Neural cell (in vitro differentiated cells): ENCODE results near the gene PRDM12. TPM values are rescaled to one million over a fixed set of nuclear protein-coding genes. Genes with fewer than 3 reads are reported as not detected.

Experiments used
- H2AFZ ChIP-seq: fragments of 200-600, 300-800 bp; sonication (generic), shearing (Covaris generic); 2 replicates; pipeline ENCODE4 v1.6.0; 2014; ENCODE audit warnings: low read depth, mild to moderate bottlenecking, antibody characterized with exemption, low read length, moderate library complexity
- H3F3A ChIP-seq: fragments of 200-600 bp; shearing (Covaris generic); 2 replicates; pipeline ENCODE4 v1.6.1; 2016; ENCODE audit warnings: mild to moderate bottlenecking, moderate library complexity, mixed read lengths, antibody characterized with exemption, low read length; ENCODE audit not compliant: insufficient read depth, poor library complexity, severe bottlenecking
- H3K27ac ChIP-seq: fragments of 200-600, 300-800 bp; sonication (generic), shearing (Covaris generic); 2 replicates; pipeline ENCODE4 v1.5.1; 2014; ENCODE audit warnings: mild to moderate bottlenecking, low read length, moderate library complexity
- H3K27me3 ChIP-seq: fragments of 300-800, 200-600 bp; sonication (generic), shearing (Covaris generic); 2 replicates; pipeline ENCODE4 v1.6.0; 2014; ENCODE audit warnings: mild to moderate bottlenecking, low read depth, low read length, moderate library complexity; ENCODE audit not compliant: insufficient read depth
- H3K36me3 ChIP-seq: fragments of 300-800, 200-600 bp; sonication (generic), shearing (Covaris generic); 2 replicates; pipeline ENCODE4 v1.5.1; 2014; ENCODE audit warnings: mild to moderate bottlenecking, antibody characterized with exemption, low read length, moderate library complexity; ENCODE audit not compliant: insufficient read depth
- H3K4me2 ChIP-seq: fragments of 300-800, 200-600 bp; sonication (generic), shearing (Covaris generic); 2 replicates; pipeline ENCODE4 v1.6.0; 2014; ENCODE audit warnings: mild to moderate bottlenecking, low read length
- H3K4me3 ChIP-seq: fragments of 300-800, 200-600 bp; sonication (generic), shearing (Covaris generic); 2 replicates; pipeline ENCODE4 v1.5.1; 2014; ENCODE audit warnings: mild to moderate bottlenecking, low read length, moderate library complexity
- H3K79me2 ChIP-seq: fragments of 200-600 bp; shearing (Covaris generic); replicated peaks from 2 replicates; pipeline ENCODE4 v1.6.0; 2014; ENCODE audit warnings: mild to moderate bottlenecking, low read length, moderate library complexity; ENCODE audit not compliant: insufficient read depth
- H3K9ac ChIP-seq: fragments of 300-800, 200-600 bp; sonication (generic), shearing (Covaris generic); 2 replicates; pipeline ENCODE4 v1.6.1; 2016; ENCODE audit warnings: mild to moderate bottlenecking, low read length, mixed read lengths
- H3K9me2 ChIP-seq: fragments of 200-600 bp; shearing (Covaris generic); 2 replicates; pipeline ENCODE4 v1.6.1; 2016; ENCODE audit warnings: mild to moderate bottlenecking, low read length, mixed read lengths; ENCODE audit not compliant: insufficient read depth
- H3K9me3 ChIP-seq: fragments of 200-600, 300-800 bp; sonication (generic), shearing (Covaris generic); 2 replicates; pipeline ENCODE4 v1.6.1; 2016; ENCODE audit warnings: mild to moderate bottlenecking, mixed run types, low read length, moderate library complexity, mixed read lengths
- H4K20me1 ChIP-seq: fragments of 200-600 bp; shearing (Covaris generic); 2 replicates; pipeline ENCODE4 v1.6.1; 2016; ENCODE audit warnings: mild to moderate bottlenecking, mixed run types; ENCODE audit not compliant: insufficient read depth
- EP300 ChIP-seq: fragments of 450-650 bp; conservative IDR thresholded peaks from 2 replicates; pipeline ENCODE4 v1.6.1; 2014; ENCODE audit warnings: antibody characterized with exemption, mild to moderate bottlenecking, moderate library complexity; ENCODE audit not compliant: poor library complexity, severe bottlenecking
- EZH2 ChIP-seq: fragments of 200-600, 300-800 bp; shearing (Covaris generic), sonication (generic); IDR thresholded peaks from 2 replicates; pipeline ENCODE4 v1.6.1; 2014; ENCODE audit warnings: antibody characterized with exemption, low read length, borderline replicate concordance, mild to moderate bottlenecking; ENCODE audit not compliant: insufficient read depth, poor library complexity, severe bottlenecking
- MXI1 ChIP-seq: fragments of 450-650 bp; conservative IDR thresholded peaks from 2 replicates; pipeline ENCODE4 v1.6.1; 2014; ENCODE audit warnings: antibody characterized with exemption, mild to moderate bottlenecking; ENCODE audit not compliant: poor library complexity, severe bottlenecking
- POLR2AphosphoS5 ChIP-seq: IDR thresholded peaks from 2 replicates; pipeline ENCODE4 v1.6.1; 2012
- RAD21 ChIP-seq: fragments of 450-650 bp; conservative IDR thresholded peaks from 2 replicates; pipeline ENCODE4 v1.6.1; 2014; ENCODE audit warnings: antibody characterized with exemption, mild to moderate bottlenecking, moderate library complexity
- SMC3 ChIP-seq: fragments of 450-650 bp; conservative IDR thresholded peaks from 2 replicates; pipeline ENCODE4 v1.6.1; 2014; ENCODE audit warnings: antibody characterized with exemption, mild to moderate bottlenecking, moderate library complexity; ENCODE audit not compliant: poor library complexity
- TAF1 ChIP-seq: IDR thresholded peaks from 2 replicates; pipeline ENCODE4 v1.6.1; 2012; ENCODE audit warnings: low read depth
- polyA plus RNA-seq: library from polyadenylated mRNA; depleted of rRNA; stranded (reverse); fragments of >200 nt; gene quantifications from 2 replicates; pipeline ENCODE4 v1.2.3, GENCODE V29; 2014
- TF ChIP-seq, protein P1 (sequence below): fragments of 450-650 bp; IDR thresholded peaks from 2 replicates; pipeline ENCODE4 v1.5.1; 2014; ENCODE audit warnings: antibody characterized with exemption, mild to moderate bottlenecking, moderate library complexity; ENCODE audit not compliant: poor library complexity, severe bottlenecking
- TF ChIP-seq, protein P2 (sequence below): IDR thresholded peaks from 2 replicates; pipeline ENCODE4 v1.6.1; 2012; ENCODE audit warnings: borderline replicate concordance

PRDM12 gene
- polyA plus RNA-seq, 1 donor from 2014 or later = 0.17 TPM

DNA sequence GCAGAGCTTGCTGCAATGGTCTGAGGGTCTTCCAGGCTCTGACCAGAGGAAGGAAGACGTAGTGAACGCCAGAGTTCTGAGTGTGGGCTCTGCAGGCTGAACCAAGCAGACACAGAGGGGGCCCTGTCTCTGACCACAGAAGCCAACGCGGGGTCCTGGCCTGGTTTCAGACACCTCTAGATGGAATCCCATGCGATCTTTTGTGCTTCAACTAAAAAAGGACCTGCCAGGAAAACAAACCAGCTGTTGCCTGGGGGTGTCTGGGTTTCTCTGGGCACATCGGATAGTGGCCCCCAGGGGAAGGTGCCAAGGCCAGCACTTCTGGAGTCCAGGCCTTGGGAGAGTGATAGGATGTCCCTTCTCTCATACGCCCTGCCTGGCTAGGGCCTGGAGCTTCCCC lies 12.9 kb downstream of the PRDM12 start:
- H3K9me3 ChIP-seq = no peaks in the 10 kb centered on the region
- no peak for TF ChIP-seq SMC3
- H3K27me3 ChIP-seq = peaks cover 3% of the 10 kb centered on the region
- H3K9me2 ChIP-seq = no peaks in the 10 kb centered on the region
- H2AFZ ChIP-seq = no peak overlapping the region
- no peaks in the 10 kb centered on the region for H3F3A ChIP-seq
- no peaks in the 10 kb centered on the region for H3K36me3 ChIP-seq
- no peak overlapping the region for H3K9ac ChIP-seq
- no peak overlapping the region for H3K4me2 ChIP-seq
- H4K20me1 ChIP-seq = no peaks in the 10 kb centered on the region
- H3K79me2 ChIP-seq = no peaks in the 10 kb centered on the region
- H3K4me3 ChIP-seq = no peak overlapping the region
- no peak overlapping the region for H3K27ac ChIP-seq

DNA sequence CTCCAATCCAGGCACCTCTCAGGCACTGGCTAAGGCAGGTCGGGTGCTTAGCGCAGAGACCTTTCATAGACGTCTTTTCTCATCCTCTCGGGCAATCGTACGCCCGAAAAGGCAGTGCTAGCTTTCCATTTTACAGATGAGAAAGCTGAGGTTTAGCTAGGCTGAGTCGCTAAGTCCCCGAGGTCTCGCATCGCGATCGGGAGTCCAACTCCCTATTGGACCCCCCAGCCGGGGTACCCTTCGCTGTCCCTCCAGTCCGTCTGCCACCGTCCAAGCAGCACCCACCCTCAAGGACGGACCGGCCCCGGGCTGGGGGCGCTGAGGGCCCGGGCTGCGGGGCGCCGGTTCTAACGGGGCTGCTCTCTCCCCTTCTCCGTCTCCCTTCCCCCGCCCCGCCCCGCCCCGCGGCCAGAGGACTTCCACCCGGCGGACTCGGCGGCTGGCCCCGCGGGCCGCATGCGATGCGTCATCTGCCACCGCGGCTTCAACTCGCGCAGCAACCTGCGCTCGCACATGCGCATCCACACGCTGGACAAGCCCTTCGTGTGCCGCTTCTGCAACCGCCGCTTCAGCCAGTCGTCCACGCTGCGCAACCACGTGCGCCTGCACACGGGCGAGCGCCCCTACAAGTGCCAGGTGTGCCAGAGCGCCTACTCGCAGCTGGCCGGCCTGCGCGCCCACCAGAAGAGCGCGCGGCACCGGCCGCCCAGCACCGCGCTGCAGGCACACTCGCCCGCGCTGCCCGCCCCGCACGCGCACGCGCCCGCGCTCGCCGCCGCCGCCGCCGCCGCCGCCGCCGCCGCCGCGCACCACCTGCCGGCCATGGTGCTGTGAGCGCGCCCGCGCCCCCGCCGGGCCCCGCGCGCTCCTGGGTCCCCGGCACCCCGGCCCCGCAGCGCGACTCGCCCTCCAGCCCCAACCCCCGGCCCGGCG lies 16.7 kb downstream of the PRDM12 start:
- H3K36me3 ChIP-seq = no peaks in the 10 kb centered on the region
- TF ChIP-seq MXI1 (peak; percentile 92), POLR2AphosphoS5 (peak; percentile 40), RAD21 (peak; percentile 18), EZH2 (no peak), EP300 (no peak), SMC3 (no peak), TAF1 (no peak)
- TF ChIP-seq, protein P1, sequence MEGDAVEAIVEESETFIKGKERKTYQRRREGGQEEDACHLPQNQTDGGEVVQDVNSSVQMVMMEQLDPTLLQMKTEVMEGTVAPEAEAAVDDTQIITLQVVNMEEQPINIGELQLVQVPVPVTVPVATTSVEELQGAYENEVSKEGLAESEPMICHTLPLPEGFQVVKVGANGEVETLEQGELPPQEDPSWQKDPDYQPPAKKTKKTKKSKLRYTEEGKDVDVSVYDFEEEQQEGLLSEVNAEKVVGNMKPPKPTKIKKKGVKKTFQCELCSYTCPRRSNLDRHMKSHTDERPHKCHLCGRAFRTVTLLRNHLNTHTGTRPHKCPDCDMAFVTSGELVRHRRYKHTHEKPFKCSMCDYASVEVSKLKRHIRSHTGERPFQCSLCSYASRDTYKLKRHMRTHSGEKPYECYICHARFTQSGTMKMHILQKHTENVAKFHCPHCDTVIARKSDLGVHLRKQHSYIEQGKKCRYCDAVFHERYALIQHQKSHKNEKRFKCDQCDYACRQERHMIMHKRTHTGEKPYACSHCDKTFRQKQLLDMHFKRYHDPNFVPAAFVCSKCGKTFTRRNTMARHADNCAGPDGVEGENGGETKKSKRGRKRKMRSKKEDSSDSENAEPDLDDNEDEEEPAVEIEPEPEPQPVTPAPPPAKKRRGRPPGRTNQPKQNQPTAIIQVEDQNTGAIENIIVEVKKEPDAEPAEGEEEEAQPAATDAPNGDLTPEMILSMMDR = no peak
- TF ChIP-seq, protein P2, sequence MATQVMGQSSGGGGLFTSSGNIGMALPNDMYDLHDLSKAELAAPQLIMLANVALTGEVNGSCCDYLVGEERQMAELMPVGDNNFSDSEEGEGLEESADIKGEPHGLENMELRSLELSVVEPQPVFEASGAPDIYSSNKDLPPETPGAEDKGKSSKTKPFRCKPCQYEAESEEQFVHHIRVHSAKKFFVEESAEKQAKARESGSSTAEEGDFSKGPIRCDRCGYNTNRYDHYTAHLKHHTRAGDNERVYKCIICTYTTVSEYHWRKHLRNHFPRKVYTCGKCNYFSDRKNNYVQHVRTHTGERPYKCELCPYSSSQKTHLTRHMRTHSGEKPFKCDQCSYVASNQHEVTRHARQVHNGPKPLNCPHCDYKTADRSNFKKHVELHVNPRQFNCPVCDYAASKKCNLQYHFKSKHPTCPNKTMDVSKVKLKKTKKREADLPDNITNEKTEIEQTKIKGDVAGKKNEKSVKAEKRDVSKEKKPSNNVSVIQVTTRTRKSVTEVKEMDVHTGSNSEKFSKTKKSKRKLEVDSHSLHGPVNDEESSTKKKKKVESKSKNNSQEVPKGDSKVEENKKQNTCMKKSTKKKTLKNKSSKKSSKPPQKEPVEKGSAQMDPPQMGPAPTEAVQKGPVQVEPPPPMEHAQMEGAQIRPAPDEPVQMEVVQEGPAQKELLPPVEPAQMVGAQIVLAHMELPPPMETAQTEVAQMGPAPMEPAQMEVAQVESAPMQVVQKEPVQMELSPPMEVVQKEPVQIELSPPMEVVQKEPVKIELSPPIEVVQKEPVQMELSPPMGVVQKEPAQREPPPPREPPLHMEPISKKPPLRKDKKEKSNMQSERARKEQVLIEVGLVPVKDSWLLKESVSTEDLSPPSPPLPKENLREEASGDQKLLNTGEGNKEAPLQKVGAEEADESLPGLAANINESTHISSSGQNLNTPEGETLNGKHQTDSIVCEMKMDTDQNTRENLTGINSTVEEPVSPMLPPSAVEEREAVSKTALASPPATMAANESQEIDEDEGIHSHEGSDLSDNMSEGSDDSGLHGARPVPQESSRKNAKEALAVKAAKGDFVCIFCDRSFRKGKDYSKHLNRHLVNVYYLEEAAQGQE = no peak
- H3K9me3 ChIP-seq = peaks cover 5% of the 10 kb centered on the region
- no peaks in the 10 kb centered on the region for H3F3A ChIP-seq
- H3K4me2 ChIP-seq = no peak overlapping the region
- no peaks in the 10 kb centered on the region for H3K79me2 ChIP-seq
- no peaks in the 10 kb centered on the region for H4K20me1 ChIP-seq
- peak overlapping the region; percentile 30 for H2AFZ ChIP-seq
- H3K27ac ChIP-seq = no peak overlapping the region
- no peaks in the 10 kb centered on the region for H3K9me2 ChIP-seq
- H3K27me3 ChIP-seq = peaks cover 3% of the 10 kb centered on the region
- peak overlapping the region; percentile 65 for H3K9ac ChIP-seq
- H3K4me3 ChIP-seq = peak overlapping the region; percentile 74
